ENCODE data around the gene ATP13A3.

The ATP13A3 gene

GRCh38 chr3:194381460-194381875 lies 105.3 kb downstream of the ATP13A3 start:
- no peak overlapping the region for H3K27ac ChIP-seq (ENCODE audit: low read depth, low read length)
- no peak overlapping the region for H3K4me3 ChIP-seq (ENCODE audit: low read depth, low read length)
- no peaks in the 10 kb centered on the region for H3K36me3 ChIP-seq (ENCODE audit: control insufficient read depth, insufficient read depth, low read length)
- no peak overlapping the region for H3K9ac ChIP-seq (ENCODE audit: low read depth, low read length)
- no peaks in the 10 kb centered on the region for H3K9me3 ChIP-seq (ENCODE audit: control insufficient read depth, insufficient read depth, low read length)
- H3K4me1 ChIP-seq (ENCODE audit: control insufficient read depth, insufficient read depth, low read length): peaks cover 16% of the 10 kb centered on the region; the same call in 1 of the 2 replicates
- H3K27me3 ChIP-seq (ENCODE audit: control insufficient read depth, insufficient read depth, low read length): no peaks in the 10 kb centered on the region

- no peaks in the 10 kb centered on the region for H3K9me3 ChIP-seq (ENCODE audit: control insufficient read depth, insufficient read depth, low read length)
- H3K4me1 ChIP-seq (ENCODE audit: control insufficient read depth, insufficient read depth, low read length): peaks cover 23% of the 10 kb centered on the region; the same call in 1 of the 2 replicates
- H3K27ac ChIP-seq (ENCODE audit: low read depth, low read length): no peak overlapping the region
- H3K9ac ChIP-seq (ENCODE audit: low read depth, low read length): no peak overlapping the region
- no peak overlapping the region for H3K4me3 ChIP-seq (ENCODE audit: low read depth, low read length)
- H3K36me3 ChIP-seq (ENCODE audit: control insufficient read depth, insufficient read depth, low read length): no peaks in the 10 kb centered on the region
- H3K27me3 ChIP-seq (ENCODE audit: control insufficient read depth, insufficient read depth, low read length): no peaks in the 10 kb centered on the region
Measured at GRCh38 chr3:194380326-194380725, 106.5 kb downstream of the ATP13A3 start.

GRCh38 chr3:194379651-194380050 lies 107.2 kb downstream of the ATP13A3 start:
- H3K27me3 ChIP-seq (ENCODE audit: control insufficient read depth, insufficient read depth, low read length): no peaks in the 10 kb centered on the region
- no peaks in the 10 kb centered on the region for H3K9me3 ChIP-seq (ENCODE audit: control insufficient read depth, insufficient read depth, low read length)
- H3K4me1 ChIP-seq (ENCODE audit: control insufficient read depth, insufficient read depth, low read length): peaks cover 23% of the 10 kb centered on the region; the same call in 1 of the 2 replicates
- no peaks in the 10 kb centered on the region for H3K36me3 ChIP-seq (ENCODE audit: control insufficient read depth, insufficient read depth, low read length)
- no peak overlapping the region for H3K27ac ChIP-seq (ENCODE audit: low read depth, low read length)
- no peak overlapping the region for H3K9ac ChIP-seq (ENCODE audit: low read depth, low read length)
- no peak overlapping the region for H3K4me3 ChIP-seq (ENCODE audit: low read depth, low read length)

- no peak overlapping the region for H3K9ac ChIP-seq (ENCODE audit: low read depth, low read length)
- H3K4me3 ChIP-seq (ENCODE audit: low read depth, low read length): no peak overlapping the region
- peaks cover 23% of the 10 kb centered on the region; the same call in 1 of the 2 replicates for H3K4me1 ChIP-seq (ENCODE audit: control insufficient read depth, insufficient read depth, low read length)
- no peaks in the 10 kb centered on the region for H3K9me3 ChIP-seq (ENCODE audit: control insufficient read depth, insufficient read depth, low read length)
- no peaks in the 10 kb centered on the region for H3K27me3 ChIP-seq (ENCODE audit: control insufficient read depth, insufficient read depth, low read length)
- no peaks in the 10 kb centered on the region for H3K36me3 ChIP-seq (ENCODE audit: control insufficient read depth, insufficient read depth, low read length)
- H3K27ac ChIP-seq (ENCODE audit: low read depth, low read length): no peak overlapping the region
Measured at GRCh38 chr3:194379231-194379630, 107.6 kb downstream of the ATP13A3 start.

DNA sequence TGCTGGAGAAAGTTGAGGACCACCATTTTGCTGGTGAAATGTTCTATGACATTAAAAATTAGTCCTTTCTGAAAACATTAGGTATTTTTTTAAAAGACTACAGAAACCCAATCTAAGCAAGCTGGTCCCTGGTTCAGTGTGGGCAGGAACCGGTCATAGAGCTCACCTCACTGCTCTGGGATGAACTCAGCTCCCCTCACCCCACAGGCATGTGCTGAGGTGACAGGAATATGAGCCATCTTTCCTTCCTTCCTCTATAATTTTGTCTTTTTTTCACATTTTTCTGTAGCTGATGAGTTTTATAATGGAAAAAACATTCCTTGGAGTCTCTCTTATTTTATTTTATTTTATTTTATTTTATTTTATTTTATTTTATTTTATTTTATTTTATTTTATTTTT lies 109.1 kb downstream of the ATP13A3 start:
- Histone ChIP-seq H3K4me1 (ENCODE audit: control insufficient read depth, insufficient read depth, low read length) (peaks cover 16% of the 10 kb centered on the region; the same call in 1 of the 2 replicates), H3K27me3 (ENCODE audit: control insufficient read depth, insufficient read depth, low read length) (no peaks in the 10 kb centered on the region), H3K9ac (ENCODE audit: low read depth, low read length) (no peak overlapping the region), H3K4me3 (ENCODE audit: low read depth, low read length) (no peak overlapping the region), H3K36me3 (ENCODE audit: control insufficient read depth, insufficient read depth, low read length) (no peaks in the 10 kb centered on the region), H3K27ac (ENCODE audit: low read depth, low read length) (no peak overlapping the region), H3K9me3 (ENCODE audit: control insufficient read depth, insufficient read depth, low read length) (no peaks in the 10 kb centered on the region)

DNA sequence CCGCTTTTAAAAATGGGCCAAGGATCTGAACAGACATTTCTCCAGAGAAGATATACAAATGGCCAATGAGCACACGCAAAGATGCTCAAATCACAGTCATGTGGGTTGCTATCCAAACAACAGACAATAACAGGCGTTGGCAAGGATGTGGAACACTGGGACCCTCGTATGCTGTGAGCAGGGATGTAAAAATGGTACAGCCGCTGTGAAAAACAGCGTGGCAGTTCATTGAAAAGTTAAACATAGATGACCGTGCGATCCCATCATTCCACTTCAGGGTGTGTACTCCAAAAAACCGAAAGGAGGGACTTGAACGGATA lies 110.6 kb downstream of the ATP13A3 start:
- Histone ChIP-seq H3K36me3 (ENCODE audit: control insufficient read depth, insufficient read depth, low read length) (no peaks in the 10 kb centered on the region), H3K27me3 (ENCODE audit: control insufficient read depth, insufficient read depth, low read length) (no peaks in the 10 kb centered on the region), H3K27ac (ENCODE audit: low read depth, low read length) (no peak overlapping the region), H3K9ac (ENCODE audit: low read depth, low read length) (no peak overlapping the region), H3K9me3 (ENCODE audit: control insufficient read depth, insufficient read depth, low read length) (no peaks in the 10 kb centered on the region), H3K4me3 (ENCODE audit: low read depth, low read length) (no peak overlapping the region), H3K4me1 (ENCODE audit: control insufficient read depth, insufficient read depth, low read length) (peaks cover 10% of the 10 kb centered on the region; the same call in 1 of the 2 replicates)

GRCh38 chr3:194375473-194376240 lies 111.1 kb downstream of the ATP13A3 start:
- no peaks in the 10 kb centered on the region for H3K27me3 ChIP-seq (ENCODE audit: control insufficient read depth, insufficient read depth, low read length)
- peaks cover 10% of the 10 kb centered on the region; the same call in 1 of the 2 replicates for H3K4me1 ChIP-seq (ENCODE audit: control insufficient read depth, insufficient read depth, low read length)
- H3K4me3 ChIP-seq (ENCODE audit: low read depth, low read length): no peak overlapping the region
- no peak overlapping the region for H3K9ac ChIP-seq (ENCODE audit: low read depth, low read length)
- H3K36me3 ChIP-seq (ENCODE audit: control insufficient read depth, insufficient read depth, low read length): no peaks in the 10 kb centered on the region
- no peaks in the 10 kb centered on the region for H3K9me3 ChIP-seq (ENCODE audit: control insufficient read depth, insufficient read depth, low read length)
- no peak overlapping the region for H3K27ac ChIP-seq (ENCODE audit: low read depth, low read length)

DNA sequence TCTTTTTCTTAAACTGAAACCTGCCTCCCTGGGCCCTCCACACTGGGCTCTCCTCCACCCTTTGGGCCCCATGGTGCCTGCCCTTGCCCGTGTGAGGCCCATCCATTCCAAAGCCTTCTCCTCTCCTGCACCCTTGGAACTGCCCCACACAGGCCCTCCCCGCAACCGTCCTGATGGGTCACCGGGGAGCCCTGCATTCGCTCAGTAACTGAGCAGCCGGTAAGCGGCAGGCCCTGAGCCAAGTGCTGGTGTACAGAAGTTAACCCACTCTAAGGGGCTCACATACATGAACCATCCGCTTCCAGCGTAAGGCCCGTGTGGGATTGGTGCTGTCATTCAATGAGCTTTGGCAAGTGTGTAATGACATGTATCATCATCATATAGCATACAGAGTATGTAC lies 111.9 kb downstream of the ATP13A3 start:
- Histone ChIP-seq H3K4me1 (ENCODE audit: control insufficient read depth, insufficient read depth, low read length) (peaks cover 8% of the 10 kb centered on the region; the same call in 1 of the 2 replicates), H3K4me3 (ENCODE audit: low read depth, low read length) (no peak overlapping the region), H3K36me3 (ENCODE audit: control insufficient read depth, insufficient read depth, low read length) (no peaks in the 10 kb centered on the region), H3K27me3 (ENCODE audit: control insufficient read depth, insufficient read depth, low read length) (no peaks in the 10 kb centered on the region), H3K9ac (ENCODE audit: low read depth, low read length) (no peak overlapping the region), H3K9me3 (ENCODE audit: control insufficient read depth, insufficient read depth, low read length) (no peaks in the 10 kb centered on the region), H3K27ac (ENCODE audit: low read depth, low read length) (no peak overlapping the region)

DNA sequence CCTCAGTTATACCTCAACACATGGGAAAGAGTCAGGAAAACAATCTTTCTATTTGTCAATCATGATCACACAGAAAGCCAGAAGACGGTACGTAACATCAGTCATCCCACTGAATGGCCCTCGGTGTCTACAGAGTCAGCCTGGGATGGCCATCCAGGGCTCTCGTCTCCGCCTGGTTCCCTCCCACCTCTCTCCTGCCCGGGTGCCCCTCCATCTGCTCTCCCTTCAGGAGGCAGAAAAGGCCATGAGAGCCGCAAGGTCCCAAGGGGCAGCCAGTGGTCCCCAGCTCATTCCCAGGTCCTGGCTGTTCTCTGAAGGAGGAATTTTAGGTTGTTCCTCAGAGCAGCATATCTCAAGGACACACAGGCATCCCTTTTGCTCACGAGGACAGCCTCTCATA lies 112.9 kb downstream of the ATP13A3 start:
- H3K9me3 ChIP-seq (ENCODE audit: control insufficient read depth, insufficient read depth, low read length): no peaks in the 10 kb centered on the region
- H3K27ac ChIP-seq (ENCODE audit: low read depth, low read length): no peak overlapping the region
- no peaks in the 10 kb centered on the region for H3K36me3 ChIP-seq (ENCODE audit: control insufficient read depth, insufficient read depth, low read length)
- H3K4me1 ChIP-seq (ENCODE audit: control insufficient read depth, insufficient read depth, low read length): peaks cover 15% of the 10 kb centered on the region; the same call in 1 of the 2 replicates
- H3K27me3 ChIP-seq (ENCODE audit: control insufficient read depth, insufficient read depth, low read length): peaks cover 8% of the 10 kb centered on the region
- no peak overlapping the region for H3K9ac ChIP-seq (ENCODE audit: low read depth, low read length)
- no peak overlapping the region for H3K4me3 ChIP-seq (ENCODE audit: low read depth, low read length)

- no peak overlapping the region for H3K4me3 ChIP-seq (ENCODE audit: low read depth, low read length)
- no peak overlapping the region for H3K9ac ChIP-seq (ENCODE audit: low read depth, low read length)
- peaks cover 15% of the 10 kb centered on the region; the same call in 1 of the 2 replicates for H3K4me1 ChIP-seq (ENCODE audit: control insufficient read depth, insufficient read depth, low read length)
- peaks cover 16% of the 10 kb centered on the region for H3K27me3 ChIP-seq (ENCODE audit: control insufficient read depth, insufficient read depth, low read length)
- no peaks in the 10 kb centered on the region for H3K36me3 ChIP-seq (ENCODE audit: control insufficient read depth, insufficient read depth, low read length)
- H3K9me3 ChIP-seq (ENCODE audit: control insufficient read depth, insufficient read depth, low read length): no peaks in the 10 kb centered on the region
- no peak overlapping the region for H3K27ac ChIP-seq (ENCODE audit: low read depth, low read length)
Measured at GRCh38 chr3:194373028-194373427, 113.8 kb downstream of the ATP13A3 start.

DNA sequence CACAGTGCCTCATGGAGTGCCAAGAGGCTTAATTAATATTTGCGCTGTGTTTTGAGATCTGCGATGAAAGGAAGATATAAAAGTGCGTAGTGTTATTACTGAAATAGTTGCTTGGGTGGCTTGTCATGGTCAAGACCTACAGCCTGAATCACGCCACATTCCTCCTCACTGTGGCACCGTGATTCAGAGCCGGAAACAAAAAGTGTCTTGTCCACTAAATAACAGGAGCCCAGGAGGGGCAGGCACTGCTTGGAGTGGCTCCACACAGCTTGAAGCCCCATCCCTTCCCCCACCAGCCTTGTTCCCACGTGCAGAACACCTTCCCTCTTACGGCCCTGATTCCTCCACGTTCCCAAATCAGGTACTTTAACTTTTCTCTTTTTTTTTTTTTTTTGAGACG lies 116.0 kb downstream of the ATP13A3 start:
- no peak overlapping the region for H3K27ac ChIP-seq (ENCODE audit: low read depth, low read length)
- H3K4me3 ChIP-seq (ENCODE audit: low read depth, low read length): no peak overlapping the region
- H3K4me1 ChIP-seq (ENCODE audit: control insufficient read depth, insufficient read depth, low read length): peaks cover 11% of the 10 kb centered on the region; the same call in 1 of the 2 replicates
- peaks cover 16% of the 10 kb centered on the region for H3K27me3 ChIP-seq (ENCODE audit: control insufficient read depth, insufficient read depth, low read length)
- H3K9ac ChIP-seq (ENCODE audit: low read depth, low read length): no peak overlapping the region
- H3K36me3 ChIP-seq (ENCODE audit: control insufficient read depth, insufficient read depth, low read length): no peaks in the 10 kb centered on the region
- no peaks in the 10 kb centered on the region for H3K9me3 ChIP-seq (ENCODE audit: control insufficient read depth, insufficient read depth, low read length)

Data from HUES48 (cell line).